NCI-H187 treated with DMSO at 0.1 percent for 48 hours (cell line): ENCODE data around the gene C16orf82.

Source experiments
- DNase-seq: peaks from one replicate; lab custom pipeline; 2025; lab: John Stamatoyannopoulos, UW

The C16orf82 gene

DNA sequence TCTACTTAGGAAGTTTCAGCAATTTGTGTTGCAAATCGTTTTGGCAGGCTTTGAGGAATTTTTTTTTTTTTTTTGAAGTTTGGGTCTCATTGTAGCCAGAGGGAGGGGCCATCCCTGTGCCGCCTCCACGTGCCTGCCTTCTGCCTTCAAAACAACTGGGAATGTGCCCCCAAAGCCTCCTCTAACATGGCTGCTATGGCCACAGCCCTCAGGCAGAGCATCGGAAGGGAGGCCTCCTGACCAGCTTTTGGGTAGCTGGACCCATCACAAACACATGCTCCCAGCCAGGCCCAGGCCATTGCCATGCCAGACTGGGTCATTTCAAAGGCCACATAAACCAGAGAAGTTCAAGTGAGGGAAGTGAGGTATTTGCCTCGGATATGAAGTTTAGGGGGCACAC is 21.5 kb downstream of the C16orf82 start:
- no peak for DNase-seq

DNA sequence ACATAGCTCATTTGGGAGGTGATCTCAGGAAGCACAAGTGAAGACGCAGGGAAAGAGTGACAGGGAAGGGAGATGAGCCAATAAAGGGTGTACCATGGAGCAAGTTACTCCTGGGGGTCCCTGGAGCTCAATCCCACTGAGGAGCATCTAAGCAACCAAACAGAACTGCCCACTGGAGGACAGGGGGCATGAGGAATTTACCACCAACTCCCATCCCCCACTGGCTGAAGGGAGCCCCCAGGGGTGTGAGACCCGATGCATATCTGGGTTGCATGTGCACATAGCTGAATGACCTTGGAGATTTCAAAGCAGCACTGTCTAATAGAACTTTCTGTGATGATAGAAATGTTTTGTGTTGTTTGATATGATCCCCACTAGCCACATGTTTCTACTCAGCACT is 29.6 kb downstream of the C16orf82 start:
- no peak for DNase-seq

DNA sequence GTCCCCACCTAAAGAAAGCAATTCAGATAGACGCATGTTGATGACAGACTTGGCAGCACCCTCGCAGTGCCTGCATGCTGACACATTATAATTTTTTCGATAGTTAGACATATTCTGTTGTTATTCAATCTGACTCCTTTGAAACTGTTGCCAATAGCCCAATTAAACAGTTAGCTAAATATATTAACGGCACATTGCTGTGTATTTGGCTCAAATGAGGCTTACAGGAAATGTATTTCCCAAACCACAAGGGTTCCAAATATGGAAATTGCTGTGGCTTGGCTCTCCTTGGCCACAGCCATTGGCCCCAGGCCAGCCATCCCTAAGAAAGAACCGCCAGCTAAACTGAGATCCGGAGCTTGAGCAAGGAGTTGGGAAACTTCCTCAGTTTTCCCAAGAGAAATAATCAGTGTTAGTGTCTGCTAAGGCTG is 31.1 kb downstream of the C16orf82 start:
- DNase-seq = no peak

DNA sequence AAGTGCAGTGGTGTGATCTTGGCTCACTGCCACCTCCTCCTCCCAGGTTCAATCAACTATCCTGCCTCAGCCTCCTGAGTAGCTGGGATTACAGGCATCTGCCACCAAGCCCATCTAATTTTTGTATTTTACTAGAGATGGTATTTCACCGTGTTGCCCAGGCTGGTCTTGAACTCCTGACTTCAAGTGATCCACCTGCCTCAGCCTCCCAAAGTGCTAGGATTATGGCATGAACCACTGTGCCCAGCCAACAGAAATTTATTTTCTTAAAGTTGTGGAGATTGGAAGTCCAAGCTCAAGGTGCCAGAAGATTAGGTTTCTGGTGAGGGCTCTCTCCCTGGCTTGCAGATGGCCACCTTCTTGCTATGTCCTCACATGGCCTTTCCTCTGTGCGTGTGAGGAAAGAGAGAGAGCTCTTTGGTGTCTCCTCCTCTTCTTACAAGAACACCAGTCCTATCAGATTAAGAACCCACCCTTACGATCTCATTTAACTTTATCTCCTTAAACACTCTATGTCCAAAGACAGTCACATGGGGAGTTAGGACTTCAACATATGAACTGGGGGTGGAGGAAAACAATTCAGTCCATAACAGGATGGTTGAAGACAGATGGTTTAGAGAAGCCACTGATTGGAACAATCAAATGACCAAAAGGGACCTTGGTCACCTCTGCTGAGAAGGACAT is 31.8 kb downstream of the C16orf82 start:
- DNase-seq = no peak

DNA sequence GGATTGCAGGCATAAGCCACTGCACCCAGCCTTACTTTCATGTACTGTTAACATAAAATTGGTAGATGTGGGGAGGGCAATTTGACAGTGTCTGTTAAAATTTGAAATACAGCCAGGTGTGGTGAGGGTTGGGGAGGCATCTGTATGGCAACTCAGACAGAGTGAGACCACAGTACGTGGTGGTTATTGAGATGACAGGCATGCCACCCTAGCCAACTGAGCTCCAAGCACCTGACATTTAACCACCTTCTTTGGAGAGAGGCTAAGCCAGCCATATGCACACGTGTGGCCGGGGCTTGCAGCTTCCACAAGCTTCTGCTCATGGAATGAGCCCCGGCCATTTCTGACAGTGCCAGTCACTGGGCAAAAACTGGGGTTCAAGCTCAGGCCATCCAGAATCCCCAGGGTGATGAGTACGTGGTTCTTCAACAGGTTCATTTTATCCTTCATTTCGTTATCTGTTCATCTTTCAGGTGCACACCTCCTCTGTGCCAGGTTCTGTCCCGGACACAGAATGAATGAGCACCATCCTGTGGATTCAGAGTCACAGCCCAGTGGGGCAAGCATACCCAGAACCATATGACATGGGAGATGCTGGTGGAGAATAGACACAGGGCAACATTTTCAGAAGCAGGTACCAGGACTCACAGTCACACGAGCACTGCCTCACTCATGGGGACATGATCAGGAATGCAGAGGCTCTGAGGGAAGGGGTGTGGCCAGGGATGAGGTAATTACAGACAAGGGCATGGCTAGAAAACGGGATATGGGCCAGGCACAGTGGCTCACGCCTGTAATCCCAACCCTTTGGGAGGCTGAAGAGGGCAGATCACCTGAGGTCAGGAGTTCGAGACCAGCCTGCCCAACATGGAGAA is 36.2 kb downstream of the C16orf82 start:
- no peak for DNase-seq

DNA sequence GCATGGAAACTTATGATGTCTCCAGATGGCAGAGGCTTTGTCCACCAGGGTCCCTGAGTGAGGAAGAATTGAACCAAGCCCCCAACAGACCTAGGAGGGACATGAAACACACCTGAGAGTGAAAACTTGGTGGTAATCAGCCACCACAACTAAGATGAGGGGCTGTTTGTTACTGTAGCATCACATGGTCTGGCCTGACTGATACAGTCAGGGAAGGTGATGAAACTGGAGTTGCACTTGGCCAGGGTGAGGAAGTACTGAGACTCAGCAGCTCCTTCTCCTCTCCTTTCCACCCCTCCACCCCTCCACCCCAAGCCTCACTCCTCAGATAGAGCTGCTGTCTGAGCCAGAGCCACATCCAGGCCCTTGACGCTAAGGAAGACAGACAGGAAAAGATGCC is 37.2 kb downstream of the C16orf82 start:
- no peak for DNase-seq

DNA sequence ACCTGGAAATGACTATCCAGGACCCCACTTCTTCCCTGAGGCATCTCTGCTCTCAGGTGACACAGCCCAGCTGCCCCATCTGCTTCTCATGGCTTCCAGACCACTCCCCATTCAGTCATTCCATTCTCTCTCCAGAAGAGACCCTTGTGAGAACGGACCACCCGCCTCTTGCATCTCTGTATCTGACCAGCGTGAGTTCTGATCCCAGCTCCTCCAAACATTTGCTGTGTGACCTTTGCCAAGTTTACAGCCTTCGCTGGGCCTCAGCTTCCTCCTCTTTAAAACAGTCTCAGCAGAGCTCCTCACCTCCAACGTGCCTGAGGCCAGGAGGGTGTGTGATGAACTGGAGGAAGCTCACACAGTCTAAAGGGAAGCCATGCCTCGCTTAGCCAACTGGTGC is 39.6 kb downstream of the C16orf82 start:
- no peak for DNase-seq

DNA sequence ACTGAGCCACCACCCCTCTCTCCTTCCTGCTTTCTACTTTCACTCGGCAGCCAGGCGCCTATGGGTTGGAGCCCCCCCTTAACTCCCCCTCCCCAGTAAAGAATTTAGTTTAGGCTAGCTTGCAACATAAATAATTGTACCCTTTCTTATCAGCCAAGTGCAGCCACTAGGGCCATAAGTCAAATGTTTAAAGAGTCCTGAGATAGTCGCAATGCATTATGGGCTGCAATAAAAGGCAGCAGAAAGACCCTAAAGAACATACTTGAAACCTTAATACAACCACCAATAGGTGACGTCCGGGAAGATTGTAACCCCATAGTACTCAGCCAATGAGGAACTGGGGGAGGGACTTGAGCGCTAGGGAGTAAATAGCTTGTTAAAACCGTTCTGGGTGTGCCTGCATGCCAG is 40.5 kb downstream of the C16orf82 start:
- DNase-seq = no peak

DNA sequence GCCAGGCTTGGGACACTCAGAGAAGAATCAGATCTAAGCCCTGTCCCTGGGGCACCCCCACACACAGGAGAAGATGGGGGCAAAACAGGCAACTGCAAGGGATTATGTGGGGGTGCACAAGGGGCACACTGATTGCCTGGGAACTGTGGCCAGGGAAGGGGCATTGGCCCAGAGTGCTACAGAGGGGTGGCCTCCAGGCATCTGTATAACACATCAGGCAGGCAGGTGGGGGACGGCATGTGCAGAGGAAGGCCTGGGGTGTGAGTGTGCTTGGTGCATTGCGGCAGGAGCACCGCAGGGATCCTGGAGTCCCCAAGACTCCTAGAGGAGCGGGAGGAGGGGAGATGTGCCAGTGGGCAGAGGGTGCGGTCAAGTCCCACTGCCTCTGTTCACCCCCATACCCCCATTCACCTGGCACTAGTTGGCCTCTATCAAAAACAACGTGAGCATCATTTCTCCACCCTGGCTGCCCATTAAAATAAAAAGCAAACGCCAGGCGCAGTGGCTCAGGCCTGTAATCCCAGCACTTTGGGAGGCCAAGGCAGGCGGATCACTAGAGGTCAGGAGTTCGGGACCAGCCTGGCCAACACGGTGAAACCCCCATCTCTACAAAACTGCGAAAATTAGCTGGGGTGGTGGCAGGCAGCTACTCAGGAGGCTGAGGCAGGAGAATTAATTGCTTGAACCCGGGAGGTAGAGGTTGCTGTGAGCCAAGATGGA is 41.5 kb downstream of the C16orf82 start:
- no peak for DNase-seq

DNA sequence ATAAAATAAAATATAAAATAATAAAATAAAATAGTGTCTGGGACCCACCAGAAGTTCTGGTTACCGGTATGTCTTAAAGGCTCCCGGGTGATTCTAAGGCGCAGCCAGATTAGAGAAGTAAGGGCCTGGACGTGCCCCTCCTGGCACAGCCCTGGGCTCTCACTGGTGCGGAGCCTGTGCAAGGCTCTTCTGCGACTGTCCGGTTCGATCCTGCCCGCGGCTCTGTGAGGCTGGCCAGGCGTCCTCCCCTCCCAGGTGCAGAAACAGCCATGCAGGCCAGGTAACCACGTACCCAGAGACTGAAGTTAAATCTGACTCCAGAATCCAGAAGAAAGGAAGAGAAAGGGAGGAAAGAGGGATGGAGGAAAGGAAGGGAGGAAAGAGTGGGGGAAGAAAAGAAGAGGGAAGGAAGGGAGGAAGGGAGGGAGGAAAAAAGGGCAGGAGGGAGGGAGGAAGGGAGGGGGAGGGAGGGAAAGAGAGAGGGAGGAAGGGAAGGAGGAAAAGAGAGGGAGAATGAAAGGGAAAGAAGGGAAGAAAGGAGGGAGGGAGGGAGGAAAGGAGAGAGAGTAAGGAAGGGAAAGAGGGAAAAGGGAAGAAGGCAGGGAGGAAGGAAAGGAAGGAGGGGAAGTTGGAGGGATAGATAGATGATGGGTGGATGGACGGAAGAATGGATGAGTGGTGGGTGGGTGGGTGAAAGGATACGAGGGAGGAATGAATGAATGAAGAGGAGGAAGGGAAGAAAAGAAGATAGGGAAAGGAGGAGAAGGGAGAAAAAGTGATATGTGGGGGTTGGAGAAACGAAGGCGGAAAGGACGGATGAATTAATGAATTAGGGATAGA is 42.3 kb downstream of the C16orf82 start:
- no peak for DNase-seq

DNA sequence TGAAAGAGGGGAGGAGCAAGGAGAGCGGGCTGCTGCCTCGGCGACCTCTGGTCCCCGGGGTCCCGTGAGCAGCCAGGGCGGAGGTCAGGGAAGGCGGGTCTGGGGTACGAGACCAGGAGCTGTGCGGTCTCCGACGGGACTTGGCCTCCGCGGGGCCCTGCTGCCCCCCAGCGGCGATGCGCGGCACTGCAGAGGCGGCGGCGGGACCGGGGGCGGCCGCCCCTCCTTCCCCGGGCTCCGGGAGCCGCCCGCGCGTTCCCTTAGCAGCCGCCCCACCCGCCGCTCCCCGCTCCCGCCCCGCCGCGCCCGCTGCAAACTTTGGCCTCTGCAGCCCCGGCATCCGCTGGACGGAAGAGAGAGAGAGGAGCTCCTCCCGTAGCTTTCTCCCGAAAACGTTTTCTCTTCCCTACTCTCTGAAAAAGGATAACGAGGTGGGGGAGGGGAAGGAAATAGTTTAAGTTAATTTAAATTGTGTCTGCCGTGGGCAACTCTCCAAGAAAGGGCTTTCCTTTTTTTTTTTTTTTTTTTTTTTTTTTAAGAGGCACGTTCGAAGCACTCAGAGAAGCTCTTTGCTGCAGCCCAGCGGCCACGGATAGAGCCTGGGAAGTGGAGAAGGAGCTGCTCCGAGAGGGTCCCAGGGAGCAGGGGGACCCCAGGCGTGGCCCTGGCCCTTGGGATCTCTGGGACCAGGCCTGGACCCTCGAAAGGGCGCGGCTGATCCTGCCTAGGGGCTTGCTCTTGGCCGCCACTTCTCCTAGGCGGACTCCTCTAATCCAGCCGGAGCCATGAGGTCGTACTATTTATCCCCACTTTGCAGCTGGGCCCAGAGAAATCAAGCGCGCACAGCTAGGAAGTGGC is 43.2 kb downstream of the C16orf82 start:
- no peak for DNase-seq

DNA sequence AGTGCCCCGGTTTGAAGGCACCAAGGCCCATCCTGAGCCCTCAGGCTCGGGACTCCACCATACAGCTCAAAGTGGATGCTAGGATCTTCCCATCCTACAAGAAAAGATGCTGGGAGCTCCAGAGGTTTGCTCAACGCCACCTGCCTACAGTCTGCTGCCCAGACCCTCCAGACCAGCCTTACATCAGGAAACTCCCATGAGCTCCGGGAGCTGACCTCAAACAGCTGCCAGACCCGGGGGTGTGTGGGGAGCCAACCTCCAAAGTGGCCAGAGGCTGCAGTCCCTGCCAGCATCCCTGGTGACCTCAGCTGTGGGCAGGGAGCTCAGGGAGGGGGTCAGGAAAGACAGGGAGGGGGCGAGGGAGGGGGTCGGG is 43.8 kb downstream of the C16orf82 start:
- DNase-seq = no peak

DNA sequence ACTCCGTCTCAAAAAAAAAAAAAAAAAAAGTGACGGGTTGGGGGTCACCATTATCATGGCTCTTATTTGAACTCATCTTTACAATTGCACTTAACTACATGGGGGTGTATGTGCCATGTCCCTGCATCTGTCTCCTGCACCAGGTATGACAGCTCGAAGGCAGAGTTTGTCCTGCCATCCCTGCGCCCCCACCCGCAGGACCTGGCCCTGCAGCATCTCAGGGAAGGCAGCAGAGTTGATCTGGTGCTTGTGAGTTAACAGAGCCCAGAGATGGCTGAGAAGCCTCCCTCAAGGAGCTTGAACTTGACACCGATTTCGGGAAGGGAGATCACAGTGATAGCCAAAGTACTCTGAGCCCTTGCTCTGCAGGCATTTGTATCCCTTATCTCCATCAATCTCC is 44.8 kb downstream of the C16orf82 start:
- no peak for DNase-seq

DNA sequence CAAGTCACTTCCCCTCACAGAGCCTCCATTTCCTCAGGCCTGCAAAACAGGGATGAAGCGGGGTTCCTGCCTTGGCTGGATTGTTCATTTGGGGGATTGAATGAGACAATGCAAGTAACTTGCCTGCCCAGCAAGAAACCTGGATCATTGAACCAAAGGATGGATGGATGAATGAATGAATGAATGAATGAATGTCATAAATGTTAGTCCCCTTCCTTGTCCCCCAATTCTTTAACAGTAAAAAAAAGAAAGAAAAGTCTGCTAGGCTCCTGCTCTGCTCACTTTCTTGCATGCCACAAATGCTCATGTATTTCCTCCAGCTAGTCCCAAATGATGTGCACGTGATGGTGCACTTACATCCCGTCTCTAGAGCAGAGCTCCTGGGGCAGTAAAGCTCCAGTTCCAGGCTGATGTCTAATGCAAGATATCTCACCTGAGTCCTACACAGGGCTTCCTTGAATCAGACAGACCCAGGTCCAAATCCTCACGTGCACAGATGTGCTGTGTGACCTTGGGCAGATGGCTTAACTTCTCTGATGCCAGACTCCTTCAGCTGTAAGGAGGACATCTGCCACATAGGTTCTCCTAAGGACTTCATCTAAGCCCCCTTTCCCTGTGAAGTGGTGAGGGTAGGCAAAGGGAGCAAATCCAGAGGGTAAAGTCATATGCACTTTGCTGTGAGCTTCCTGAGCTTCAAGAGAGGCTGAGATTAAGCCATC is 45.5 kb downstream of the C16orf82 start:
- DNase-seq = no peak

DNA sequence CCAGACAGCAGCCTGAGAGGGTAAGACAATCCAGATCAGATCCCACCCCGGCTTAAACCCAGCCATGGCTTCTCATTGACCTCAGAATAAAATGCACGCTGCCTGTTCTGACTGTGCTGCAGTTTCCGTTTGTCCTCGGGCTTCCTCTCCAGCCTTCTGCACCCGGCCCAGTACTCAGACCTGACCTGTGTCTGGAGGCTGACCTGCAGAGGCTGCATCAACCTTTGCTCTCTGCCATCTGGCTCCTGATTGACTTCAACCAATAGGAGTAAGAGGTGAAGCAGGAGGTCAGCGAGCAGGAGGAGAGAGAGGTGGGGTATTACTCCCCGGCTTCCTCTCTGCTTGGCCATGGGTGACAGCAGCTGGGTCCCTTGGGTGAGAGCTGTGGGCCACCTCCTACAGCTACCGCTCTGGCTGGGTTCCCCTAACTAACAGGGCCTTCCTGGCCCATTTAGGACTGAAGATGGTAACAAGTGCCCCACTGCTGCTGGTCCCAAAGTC is 46.7 kb downstream of the C16orf82 start:
- no peak for DNase-seq

DNA sequence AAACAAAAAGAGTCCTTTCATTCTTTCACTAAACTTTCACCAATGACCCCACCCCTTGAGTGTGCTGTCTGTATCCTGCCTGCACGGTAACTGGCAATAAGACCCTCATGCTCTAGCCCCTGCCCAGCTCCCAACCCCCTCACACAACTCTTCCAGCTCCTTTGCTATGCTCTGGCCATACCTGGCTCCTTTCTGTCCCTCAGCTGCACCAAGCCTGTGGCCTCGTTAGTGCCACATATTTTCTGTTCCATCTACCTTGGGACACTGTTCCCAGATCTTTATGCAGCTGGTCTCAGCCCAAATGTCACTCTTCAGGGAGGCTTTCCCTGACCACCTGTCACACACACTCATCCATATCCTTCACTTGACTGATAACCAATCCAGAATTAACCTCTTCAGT is 47.3 kb downstream of the C16orf82 start:
- no peak for DNase-seq

DNA sequence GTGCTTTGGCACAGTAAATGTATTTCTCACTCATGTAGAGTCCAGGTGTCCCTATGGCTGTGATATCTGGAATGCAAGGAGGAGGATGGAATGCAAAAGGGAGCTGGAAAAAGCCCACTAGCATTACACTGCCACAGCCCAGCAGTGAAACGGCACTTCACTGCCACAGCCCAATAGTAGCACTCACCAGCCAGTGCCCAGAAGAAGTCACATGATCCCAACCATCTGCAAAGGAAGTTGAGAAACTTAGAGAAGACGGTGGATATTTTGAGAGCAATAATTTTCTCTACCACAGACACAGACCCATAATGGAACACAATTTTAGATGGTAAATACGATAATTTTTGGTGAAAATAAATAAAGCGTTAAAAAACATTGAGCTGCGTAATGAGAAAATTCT is 51.8 kb downstream of the C16orf82 start:
- no peak for DNase-seq
